HG02763 (cell line): ENCODE data around the gene LRRK1.
A peak's percentile ranks its signal among the peaks of the same experiment; 100 is the strongest.

ENCODE experiments used
- ATAC-seq: cut with Tn5 transposase; IDR thresholded peaks from one replicate; pipeline ENCODE4 v1.9.1; 2021; ENCODE audit warnings: mild to moderate bottlenecking, moderate library complexity; ENCODE audit not compliant: unreplicated experiment

LRRK1 gene

DNA sequence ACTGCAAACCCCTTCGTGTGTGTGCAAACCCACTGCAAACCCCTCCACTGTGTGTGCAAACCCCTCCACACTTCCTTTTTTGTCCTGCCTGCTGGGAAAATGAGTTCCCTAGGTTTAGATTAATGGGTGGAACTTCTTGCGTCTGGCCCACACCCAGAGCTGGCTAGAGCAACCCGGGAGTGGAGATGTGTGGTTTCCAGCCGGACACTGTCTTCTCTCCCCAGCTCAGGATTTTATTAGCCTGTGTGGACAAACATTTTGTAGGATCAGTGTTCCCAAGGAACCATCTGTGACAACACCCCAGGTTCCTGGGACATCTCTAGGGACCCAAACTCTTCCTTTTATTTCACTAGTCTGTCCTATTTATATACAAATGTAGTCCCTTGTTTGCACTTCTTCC lies 9.6 kb upstream of the LRRK1 start:
- no peak for ATAC-seq

DNA sequence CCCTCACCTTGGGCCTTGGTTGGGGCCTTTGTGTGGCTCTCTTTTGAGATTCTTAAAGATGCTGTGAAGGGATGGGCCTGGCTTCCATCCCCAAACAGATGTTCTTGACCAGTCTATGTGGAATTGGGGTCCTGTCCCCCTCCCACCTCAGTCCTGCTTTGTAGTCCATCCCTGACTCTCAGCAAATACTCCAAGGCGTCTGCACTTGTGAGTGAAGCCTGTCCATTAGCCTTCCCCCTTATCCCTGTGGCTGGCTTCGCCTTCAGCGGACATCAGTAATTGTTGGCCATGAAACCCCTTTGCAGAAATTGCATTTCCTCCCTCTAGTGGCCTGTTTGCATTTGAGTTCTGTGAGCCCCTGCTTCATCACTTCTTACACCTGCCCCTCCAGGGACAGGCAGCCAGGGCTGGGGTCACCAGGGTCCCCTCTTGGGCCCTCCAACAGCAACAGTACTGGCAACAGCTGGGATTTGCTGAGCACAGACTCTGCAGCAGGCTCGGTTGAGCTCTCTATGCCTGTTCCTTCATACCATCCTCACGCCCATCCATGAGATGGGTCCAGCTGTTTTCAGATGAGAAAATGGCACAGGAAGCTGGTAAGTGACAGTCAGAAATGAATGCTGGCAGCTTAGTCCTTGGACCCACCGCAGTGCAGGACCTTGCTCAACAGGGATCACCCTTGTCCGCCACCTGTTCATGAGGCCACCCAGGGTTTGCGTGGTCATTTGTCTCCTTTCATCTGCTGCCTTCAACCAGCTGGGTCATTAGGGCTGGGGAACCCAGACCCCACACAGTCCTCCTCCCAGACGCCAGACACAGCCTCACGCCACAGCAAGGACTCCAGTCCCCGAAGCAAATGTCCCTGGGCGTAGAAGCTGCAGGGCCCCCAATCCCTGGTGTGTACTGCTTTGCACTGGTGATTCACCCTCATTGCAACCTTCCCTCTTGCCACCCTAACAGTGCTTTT lies 8.9 kb upstream of the LRRK1 start:
- ATAC-seq, result no peak

DNA sequence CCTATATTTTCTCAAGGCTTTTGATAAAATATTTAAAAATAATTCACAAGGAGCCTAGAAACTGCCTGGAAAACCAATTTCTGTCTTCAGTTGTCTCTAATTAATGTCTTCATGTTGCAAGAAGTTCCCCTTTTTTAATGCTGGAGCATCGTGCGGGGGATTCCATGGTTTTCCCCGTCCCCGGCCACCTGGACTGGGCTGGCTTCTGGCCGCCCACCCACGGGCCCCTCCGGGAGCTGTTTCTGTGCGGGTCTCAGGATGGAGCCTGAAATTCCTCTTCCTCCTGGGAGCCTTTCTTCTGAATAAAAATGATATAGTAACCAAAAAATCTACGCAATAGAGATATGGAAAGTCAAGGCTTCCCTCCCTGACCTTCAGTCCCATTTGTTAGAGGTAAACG lies 8.1 kb upstream of the LRRK1 start:
- ATAC-seq, result no peak

DNA sequence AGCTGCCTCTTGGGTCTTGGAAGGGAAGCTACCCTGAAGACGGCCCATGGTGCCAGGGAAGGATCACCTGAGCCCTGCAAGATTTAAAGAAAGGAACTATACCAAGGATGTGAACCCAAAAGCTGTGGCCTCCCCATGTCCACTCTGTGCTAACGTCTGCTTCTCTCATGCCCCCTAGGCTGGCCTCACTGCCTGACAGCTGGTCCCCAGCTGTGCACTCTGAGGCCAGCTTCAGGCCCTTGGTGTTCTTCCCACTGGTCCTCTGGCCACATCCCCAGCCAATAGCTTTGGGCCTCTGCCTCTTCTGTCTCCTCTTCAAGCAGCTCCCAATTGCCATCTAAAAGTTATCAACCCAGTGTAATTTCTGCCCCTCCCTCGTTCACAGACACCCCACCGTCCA lies 5.2 kb upstream of the LRRK1 start:
- ATAC-seq, result no peak

DNA sequence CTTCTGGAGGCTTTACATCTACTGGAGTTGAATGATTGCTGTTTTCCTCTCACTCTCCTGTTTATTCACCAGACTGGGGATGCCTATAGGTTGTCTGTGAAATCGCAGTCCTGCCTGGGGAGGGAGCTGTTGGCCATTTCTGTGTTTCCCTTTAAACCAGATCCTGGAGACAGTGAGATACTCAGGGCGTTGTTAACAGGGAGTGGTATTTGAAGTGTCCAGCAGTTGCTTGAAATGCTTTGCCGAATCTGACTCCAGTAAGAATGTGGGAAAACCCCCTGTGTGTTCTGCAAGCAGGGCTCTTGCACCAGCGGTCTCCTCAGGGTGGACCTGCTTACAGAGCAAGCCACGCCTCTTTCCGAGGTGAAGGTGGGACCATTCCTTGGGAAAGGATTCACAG lies 4.3 kb upstream of the LRRK1 start:
- ATAC-seq, result no peak

DNA sequence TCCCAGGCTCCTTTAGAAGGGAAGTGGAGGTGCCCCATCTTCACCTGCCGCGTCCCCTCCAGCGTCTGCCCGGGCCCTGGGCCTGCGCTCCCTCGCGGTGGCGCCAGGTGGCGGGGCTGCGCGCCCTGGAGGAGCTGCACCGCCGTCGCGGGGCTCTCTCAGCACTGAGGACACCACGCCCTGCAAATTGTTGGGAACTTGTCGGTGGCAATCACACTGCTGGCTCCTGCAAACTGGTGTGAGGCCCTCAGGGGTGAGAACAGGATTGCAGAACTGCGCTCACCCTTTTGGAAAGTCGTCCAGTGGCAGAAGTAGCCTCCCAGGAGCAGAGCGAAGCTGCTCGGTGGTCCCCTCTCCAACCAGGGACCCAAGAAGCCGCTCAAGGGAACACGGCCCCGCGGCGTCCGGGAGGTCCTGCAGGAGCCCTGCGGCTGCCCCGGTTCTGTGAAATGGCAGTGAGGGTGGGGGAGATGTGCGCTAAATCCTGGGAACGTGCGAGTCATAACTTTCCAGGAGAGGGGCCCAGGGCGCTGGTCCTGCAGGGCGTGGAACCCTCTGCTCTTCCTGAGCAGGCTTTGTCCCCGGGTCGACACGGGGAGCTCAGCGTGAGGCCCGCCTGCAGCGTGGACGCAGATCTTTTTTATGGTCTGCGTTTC lies 995 bp upstream of the LRRK1 start:
- peak; percentile 42 for ATAC-seq

DNA sequence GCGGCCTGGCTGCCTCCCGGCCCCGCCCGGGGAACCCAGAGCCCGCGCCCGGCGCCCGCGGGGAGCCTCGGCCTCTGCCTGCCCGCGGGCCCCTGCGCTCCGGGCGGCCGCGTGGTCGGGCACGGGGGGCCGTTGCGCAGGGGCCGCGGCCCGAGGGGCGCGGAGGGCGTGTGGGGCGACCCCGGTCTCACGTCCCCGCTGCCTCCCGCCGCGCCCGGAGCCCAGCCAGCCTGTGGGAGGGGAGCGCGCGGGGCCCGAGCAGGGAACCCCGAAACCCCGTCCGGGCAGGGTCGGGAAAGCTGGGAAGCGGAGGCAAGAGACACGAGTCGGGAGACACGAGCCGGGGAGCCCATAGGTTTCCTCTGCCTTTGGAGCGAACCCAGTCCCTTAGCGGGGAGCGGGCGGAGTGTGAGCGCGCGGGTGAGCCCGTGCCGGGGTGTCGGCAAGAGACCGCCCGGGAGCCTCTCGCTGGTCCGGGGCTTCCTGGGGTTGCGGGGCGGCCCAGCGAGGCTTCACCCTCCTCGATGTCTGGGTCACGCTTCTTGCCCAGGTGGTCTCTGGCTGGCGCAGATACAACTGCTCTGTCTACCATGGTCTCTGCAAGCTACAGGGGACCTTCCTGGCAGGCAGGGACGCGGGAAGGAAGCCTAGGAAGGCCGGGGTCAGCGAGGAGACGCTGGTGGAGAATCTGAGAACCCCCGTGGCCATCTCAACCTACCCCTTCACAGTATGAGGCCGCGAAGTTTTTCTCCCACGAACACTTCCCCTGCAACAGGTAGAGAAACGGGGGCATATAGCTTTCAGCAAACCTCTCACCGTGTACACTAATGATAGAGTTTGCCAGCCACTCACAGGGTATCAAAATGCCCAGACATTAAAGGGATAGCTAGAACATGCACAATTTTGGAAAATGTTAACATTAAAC lies 586 bp downstream of the LRRK1 start:
- ATAC-seq, result peak; percentile 1

DNA sequence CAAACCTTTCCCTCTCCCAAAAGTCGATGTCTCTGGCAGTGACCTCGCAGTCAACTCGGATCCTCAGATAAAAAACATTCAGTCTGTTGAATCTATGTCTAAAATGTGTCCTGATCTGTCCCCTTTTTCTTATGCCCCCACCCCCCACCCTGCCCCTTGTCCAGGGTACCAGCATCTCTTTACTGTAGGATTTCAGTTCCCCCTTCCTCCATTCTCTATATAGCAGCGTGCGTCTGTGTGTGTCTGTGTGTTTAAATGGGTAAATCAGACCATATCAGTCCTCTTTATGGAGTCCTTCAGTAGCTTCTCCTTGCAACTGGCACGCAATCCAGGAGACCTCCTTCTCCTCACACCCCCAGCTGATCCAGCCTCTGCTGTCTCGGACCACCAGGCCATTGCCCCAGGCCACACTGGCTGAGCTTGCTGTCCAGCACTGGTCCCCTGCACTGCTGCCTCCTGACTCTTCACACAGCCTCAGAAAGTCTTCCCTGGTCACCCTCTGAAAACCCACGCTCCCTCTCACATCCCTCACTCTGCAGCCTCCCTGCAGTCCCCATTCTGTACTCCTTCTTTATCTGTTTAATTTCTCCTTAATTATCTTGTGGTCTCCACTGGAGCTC lies 1.5 kb downstream of the LRRK1 start:
- no peak for ATAC-seq

DNA sequence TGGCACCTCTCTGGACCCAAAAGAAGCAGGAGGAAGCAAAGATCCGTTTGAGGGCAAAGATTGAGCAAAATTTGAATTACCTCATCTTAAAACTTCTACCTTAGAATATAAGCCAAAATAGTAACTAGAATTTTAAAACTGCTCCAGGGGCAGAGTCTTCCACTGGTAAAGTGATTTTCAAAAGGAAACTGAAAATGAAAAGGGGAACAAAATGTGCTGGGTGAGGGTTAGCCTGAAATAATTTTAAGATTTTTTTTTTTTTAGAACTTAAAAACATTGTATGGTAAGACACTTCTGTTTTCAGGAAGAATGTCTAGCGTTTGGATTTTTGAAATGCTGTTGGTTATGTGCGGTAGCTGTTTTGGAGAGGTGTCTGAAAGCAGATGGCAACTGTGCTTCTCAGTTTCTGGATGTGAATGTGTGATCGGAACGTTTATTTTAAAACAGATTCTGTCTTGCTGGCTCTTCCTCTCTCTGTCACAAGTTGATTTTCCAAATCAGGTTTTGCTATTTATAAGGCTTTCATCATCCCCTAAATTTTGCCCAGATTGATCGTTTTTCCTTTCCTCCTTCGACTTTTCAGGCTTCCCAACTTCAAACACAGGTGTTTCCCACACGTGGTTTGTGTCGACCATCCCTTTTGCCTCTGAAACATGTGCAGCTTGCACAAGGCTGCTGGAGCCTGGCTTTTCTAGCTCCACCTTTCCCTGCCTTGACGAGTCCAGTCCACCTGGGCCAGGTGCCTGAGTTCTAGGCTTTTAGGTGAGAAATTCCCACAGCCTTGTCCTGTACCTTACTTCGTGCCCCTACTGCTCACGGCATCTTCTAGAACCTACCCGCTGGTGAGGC lies 3.3 kb downstream of the LRRK1 start:
- ATAC-seq, result no peak

DNA sequence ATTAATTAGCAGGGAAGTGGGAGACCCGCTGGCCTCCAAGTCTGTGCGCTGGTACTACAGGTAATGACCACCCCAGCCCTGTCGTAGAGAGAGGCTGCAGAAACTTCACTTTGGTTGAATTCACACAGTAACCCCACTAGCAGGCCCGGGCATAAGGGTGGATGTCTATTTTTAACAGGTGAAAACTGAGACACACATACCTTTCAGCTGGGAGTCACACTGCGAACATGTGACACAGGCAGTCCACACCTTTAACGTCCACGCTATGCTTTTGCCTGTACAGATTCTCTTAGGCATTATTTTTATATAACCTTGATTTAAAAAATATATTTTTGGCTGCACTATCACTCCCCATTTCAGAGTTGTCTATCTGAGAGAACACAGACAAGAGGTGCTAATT lies 3.9 kb downstream of the LRRK1 start:
- ATAC-seq, result no peak

DNA sequence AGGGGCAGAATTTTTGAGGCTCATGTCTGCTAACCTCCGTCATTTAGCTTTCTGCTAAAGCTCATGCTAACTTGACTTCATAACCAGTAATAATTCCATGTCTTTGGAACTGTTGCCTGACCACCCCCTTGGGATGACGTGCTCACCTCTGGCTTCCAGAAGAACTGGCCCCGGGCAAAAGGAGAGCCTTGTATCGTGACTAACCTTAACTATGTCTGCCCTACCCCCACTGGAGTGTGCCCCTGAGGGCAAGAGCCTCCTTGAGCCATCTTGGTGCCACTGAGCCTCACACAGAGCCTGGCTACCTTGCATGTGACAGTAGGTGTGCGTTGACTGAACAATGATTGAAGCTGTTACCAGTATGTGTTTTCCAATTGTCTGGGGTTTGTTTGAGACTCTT lies 4.7 kb downstream of the LRRK1 start:
- ATAC-seq, result no peak

DNA sequence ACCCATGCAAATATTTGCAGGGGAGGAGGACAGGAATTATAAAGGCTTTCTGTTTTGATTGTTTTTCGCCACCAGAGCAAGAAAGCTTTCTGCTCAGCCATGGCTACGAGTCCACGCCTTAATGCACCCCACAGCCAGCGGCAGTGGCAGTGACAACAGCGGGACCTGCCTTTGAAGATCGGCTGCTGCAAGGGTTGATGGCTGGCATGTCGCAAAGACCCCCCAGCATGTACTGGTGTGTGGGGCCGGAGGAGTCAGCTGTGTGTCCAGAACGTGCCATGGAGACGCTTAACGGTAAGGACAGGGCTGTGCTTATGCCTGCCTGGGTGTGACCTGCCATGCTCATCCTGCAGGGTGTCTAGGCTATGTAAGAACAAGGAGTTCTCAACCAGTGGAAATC lies 5.3 kb downstream of the LRRK1 start:
- ATAC-seq, result no peak

DNA sequence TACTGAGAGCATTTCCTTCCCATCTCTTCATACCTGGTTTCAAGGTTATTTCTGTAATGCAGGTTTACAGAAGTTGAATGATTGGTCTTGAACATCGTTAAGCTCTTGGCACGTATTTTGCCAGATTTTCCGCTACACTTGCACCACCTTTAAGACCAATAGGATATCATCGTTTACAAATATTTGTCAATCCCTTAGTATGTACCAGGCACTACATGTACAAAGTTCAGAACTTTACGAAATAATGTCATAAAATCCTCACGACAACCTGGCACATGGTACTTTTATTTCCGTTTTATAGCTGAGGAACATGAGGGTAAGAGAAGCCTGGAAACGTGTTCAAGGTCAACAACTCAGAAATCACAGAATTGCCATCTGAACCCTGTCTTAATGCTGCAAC lies 6.3 kb downstream of the LRRK1 start:
- ATAC-seq, result no peak

DNA sequence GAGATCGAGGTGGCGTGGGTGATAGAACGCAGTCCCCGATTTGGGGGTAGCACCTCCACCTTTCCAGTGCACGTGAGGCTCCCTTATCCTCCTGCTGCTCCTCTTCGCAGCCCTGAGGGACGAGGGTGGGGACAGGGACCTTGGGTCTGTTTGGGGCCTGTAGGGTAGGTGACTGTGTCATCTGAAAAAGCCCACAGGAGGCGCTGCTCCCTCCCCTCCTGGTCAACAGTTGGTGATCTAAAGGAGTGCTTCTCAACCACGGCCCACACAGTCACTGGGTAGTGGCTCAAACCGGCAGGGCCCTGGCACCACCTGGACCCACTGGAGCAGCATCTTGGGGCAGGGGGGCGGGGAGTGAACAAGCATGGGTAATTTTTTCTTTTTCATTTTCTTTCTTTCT lies 7.1 kb downstream of the LRRK1 start:
- ATAC-seq, result no peak

DNA sequence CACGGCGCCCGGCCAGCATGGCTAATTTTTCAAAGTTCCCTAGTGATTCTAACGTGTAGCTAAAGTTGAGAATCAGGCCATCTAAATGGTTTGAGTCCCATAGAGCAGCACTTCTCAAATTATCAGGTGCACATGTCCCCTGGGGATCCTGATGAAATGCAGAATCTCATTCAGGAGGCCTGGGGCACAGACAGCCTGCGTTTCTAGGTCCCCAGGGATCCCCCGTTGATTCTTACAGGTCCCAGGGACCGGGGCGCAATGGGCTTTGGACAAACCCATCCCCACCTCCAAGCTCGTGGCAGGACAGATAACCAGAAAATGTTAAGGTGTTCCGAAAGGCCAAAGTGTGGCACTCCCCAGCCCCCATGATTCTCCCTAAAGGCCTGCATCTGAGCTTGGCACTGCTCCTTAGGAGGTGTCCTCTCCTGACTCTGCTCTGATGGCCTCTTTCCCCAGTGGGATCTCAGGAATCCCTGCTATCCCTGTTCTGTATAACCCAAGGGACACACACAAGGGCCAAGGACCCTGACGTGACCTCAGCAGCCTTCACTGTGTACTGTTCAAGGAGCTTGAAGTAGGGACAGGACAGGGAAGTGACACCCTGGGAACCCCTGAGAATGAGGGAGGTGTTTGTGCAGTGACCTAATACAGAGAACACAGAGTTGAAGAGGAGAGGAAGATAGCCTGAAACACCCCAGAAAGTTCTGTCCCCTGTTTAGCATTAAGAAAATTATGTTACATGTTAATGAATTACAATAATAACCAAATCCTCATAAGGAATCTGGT lies 8.0 kb downstream of the LRRK1 start:
- no peak for ATAC-seq

DNA sequence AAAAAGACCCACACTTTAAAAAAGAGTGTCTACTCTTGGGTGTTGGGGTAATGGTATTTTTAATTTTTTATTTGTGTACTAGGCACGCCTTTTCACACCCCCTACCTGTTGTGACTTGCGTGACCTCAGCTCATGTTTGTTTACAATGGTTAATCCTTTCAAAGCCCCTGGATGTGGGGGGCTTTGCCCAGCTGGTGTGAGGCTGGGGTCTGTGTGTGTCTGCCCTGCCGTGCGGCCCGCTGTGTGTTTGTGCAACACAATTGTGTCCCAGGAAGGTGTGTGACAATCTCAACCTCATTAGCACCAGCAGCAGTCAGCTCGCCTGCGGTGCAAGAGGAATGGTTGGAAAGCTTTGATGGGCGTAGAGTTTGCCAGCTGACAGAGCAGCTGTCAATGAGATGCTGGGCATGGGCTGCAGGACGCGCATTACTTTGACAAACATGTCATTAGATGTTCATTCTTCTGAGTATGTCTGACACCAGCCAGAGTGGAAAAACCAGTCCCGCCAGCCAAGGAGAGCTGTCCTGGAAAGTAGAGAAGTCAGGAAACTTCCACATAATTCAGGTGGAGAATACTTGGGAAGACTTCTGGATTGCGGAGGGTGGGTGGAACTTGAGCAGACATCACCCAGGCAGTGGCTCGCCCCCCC lies 9.6 kb downstream of the LRRK1 start:
- no peak for ATAC-seq

DNA sequence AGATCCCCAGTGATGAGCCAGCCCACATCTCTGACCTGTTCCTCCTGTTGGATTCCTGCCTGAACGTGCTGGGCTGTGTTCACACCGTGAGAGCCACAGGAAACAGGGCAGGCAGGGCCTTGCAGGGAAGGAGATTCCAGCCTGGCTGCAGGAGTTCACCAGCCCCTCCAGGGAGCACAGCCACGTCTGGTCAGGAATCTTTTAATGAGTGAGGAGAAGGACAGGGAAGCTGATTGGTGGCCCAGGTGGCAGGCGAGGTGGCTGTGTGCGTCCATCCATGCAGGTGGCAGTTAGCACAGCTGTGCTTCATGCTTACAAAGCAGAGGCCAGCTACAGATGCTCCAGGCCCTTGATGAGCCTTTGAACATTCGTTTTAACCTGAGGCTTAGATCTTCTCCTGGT lies 10.5 kb downstream of the LRRK1 start:
- no peak for ATAC-seq

DNA sequence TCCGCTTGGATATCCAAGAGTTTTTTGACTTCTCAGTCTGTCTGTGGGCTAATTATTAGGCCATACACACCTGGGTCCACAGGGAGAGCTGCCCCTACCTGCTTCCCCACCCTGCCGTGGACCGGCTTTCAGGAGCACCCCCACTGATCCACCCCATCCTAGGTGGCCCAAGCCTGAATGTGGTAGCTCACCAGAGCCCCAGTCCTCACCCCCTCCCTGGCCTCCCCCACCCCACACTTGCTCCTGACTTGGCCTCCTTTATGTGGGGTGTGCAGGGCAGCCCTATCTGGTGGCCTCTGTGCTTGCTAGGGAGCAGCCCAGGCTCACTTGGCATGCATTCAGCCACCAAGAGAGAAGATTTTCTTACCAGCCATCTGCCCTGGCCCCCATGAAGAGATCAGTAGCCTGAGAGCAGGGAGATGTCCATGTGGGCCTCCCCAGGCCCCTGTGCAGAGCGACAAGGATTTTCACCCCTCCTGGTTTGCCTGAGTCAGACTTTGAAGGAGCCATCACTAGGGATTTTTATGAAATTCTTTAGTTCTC lies 11.2 kb downstream of the LRRK1 start:
- ATAC-seq, result no peak
